ENCODE measurements around the gene CFAP65. TPM values are rescaled to one million over a fixed set of nuclear protein-coding genes. Genes with fewer than 3 reads are reported as not detected.

CFAP65 gene
- total and polyA plus RNA-seq, 9 of the 15 experiments (the other 6 are each of a cell fraction or from before 2014, with no cell fraction given): not detected

DNA sequence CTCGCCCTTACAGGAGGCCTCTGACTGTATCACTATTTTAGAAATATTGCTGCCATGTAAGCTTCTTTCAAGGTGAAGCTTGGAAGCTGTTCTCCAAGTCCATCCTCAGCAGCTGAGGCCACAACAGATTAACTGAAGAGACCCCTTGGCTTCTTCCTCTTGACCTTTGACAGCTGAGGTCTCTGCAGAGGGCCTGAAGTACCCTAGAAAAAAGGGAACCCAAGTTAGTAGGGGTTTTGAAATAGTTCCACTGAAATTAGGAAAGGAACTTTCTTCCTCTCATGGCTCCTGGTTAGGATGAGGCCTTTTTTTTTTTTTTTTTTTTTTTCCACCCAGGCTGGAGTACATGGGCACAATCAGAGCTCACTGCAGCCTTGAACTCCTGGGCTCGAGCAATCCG lies 34.9 kb upstream of the CFAP65 start (continued):
- TF ChIP-seq ARID3B (CRISPR knock-in tag; IDR thresholded peaks at IDR 0.05; ENCODE audit: borderline replicate concordance) (no peak), ZBTB1 (CRISPR knock-in tag; IDR thresholded peaks at IDR 0.05; ENCODE audit: borderline replicate concordance, low read depth) (no peak), KAT7 (CRISPR knock-in tag; IDR thresholded peaks at IDR 0.05; ENCODE audit: borderline replicate concordance) (no peak), SREBF2 (CRISPR knock-in tag; IDR thresholded peaks at IDR 0.05) (no peak), RFX7 (CRISPR knock-in tag; IDR thresholded peaks at IDR 0.05) (no peak), PRPF4 (IDR thresholded peaks at IDR 0.05; ENCODE audit: insufficient read depth, low read depth, low read length, poor library complexity, severe bottlenecking) (no peak)
- TF ChIP-seq, protein P1, sequence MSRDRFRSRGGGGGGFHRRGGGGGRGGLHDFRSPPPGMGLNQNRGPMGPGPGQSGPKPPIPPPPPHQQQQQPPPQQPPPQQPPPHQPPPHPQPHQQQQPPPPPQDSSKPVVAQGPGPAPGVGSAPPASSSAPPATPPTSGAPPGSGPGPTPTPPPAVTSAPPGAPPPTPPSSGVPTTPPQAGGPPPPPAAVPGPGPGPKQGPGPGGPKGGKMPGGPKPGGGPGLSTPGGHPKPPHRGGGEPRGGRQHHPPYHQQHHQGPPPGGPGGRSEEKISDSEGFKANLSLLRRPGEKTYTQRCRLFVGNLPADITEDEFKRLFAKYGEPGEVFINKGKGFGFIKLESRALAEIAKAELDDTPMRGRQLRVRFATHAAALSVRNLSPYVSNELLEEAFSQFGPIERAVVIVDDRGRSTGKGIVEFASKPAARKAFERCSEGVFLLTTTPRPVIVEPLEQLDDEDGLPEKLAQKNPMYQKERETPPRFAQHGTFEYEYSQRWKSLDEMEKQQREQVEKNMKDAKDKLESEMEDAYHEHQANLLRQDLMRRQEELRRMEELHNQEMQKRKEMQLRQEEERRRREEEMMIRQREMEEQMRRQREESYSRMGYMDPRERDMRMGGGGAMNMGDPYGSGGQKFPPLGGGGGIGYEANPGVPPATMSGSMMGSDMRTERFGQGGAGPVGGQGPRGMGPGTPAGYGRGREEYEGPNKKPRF (IDR thresholded peaks at IDR 0.05; ENCODE audit: low read depth, low read length): no peak

All from K562 (cell line).